Endothelial cell of umbilical vein (primary cell): ENCODE data around the gene ITIH4. TPM values are rescaled to one million over a fixed set of nuclear protein-coding genes. Genes with fewer than 3 reads are reported as not detected.

Experiments
- BruUV-seq: library from RNA; stranded (reverse); fragments of 400-500 nt; replicated peaks from 2 replicates; lab custom pipeline; 2021; lab: Mats Ljungman, UMichigan
- CTCF ChIA-PET: fragments of 300-600, 350-600 bp; sonication (Branson Sonifier 250); formaldehyde crosslinking; loops from one replicate; lab custom pipeline; 2021; ENCODE audit warnings: antibody characterized with exemption, inconsistent platforms; lab: Charles Lee
- POLR2A ChIA-PET: fragments of 300-600, 350-600 bp; sonication (Branson Sonifier 250); formaldehyde crosslinking; loops from one replicate; lab custom pipeline; 2021; ENCODE audit warnings: antibody characterized with exemption, inconsistent platforms; lab: Charles Lee
- DNase-seq: peaks from one replicate; pipeline ENCODE4 v3.0.0-alpha.2; 2011; ENCODE audit warnings: low read depth, low spot score
- FAIRE-seq: peaks from 2 replicates; lab custom pipeline; 2011; peaks lifted over from hg19 to GRCh38; lab: Jason Lieb, UNC
- H2AFZ ChIP-seq: 2 replicates; pipeline ENCODE4 v1.6.0; 2012; ENCODE audit warnings: low read depth, low read length, control low read depth, inconsistent platforms
- H3K27ac ChIP-seq: 2 replicates; pipeline ENCODE4 v1.5.1; 2011; ENCODE audit warnings: low read depth, mild to moderate bottlenecking, control low read depth, low read length, moderate library complexity; ENCODE audit not compliant: insufficient read depth
- H3K27me3 ChIP-seq, 2 experiments: 2 replicates each; pipeline versions ENCODE4 v1.6.0 to v1.6.1; 2011; ENCODE audit warnings: low read length in 2 of 2, mixed read lengths in 1 of 2; ENCODE audit not compliant: control insufficient read depth in 2 of 2, insufficient read depth in 2 of 2
- H3K36me3 ChIP-seq, 2 experiments: 2 replicates in 1 of 2; 3 replicates in 1 of 2; pipeline ENCODE4 v1.5.1; 2011; ENCODE audit warnings: low read length in 2 of 2, mild to moderate bottlenecking in 1 of 2, moderate library complexity in 1 of 2; ENCODE audit not compliant: control insufficient read depth in 2 of 2, insufficient read depth in 2 of 2; ENCODE audit errors: extremely low read depth in 1 of 2
- H3K4me1 ChIP-seq: 3 replicates; pipeline ENCODE4 v1.5.1; 2011; ENCODE audit warnings: mild to moderate bottlenecking, low read length; ENCODE audit not compliant: control insufficient read depth, insufficient read depth; ENCODE audit errors: extremely low read depth
- H3K4me2 ChIP-seq: 2 replicates; pipeline ENCODE4 v1.6.1; 2011; ENCODE audit warnings: low read length, control low read depth, mixed read lengths; ENCODE audit not compliant: insufficient read depth
- H3K4me3 ChIP-seq, 3 experiments: fragments of 200-600 bp in 1 of 3; sonication (generic), shearing (Covaris generic) in 1 of 3; replicated peaks in 1 of 3; 2 replicates each; pipeline ENCODE4 v1.5.1; 2011 to 2016; ENCODE audit warnings: control low read depth in 3 of 3, low read length in 3 of 3, mild to moderate bottlenecking in 2 of 3, inconsistent platforms in 1 of 3, low read depth in 1 of 3, moderate library complexity in 1 of 3; ENCODE audit not compliant: insufficient read depth in 1 of 3
- H3K79me2 ChIP-seq: 2 replicates; pipeline ENCODE4 v1.6.0; 2012; ENCODE audit warnings: low read length, inconsistent platforms; ENCODE audit not compliant: control insufficient read depth, insufficient read depth
- H3K9ac ChIP-seq: replicated peaks from 2 replicates; pipeline ENCODE3; 2011; ENCODE audit warnings: low read length, control low read depth; ENCODE audit not compliant: insufficient read depth; ENCODE audit errors: extremely low read depth
- H3K9me1 ChIP-seq: replicated peaks from 3 replicates; pipeline ENCODE4 v1.6.0; 2011; ENCODE audit warnings: mild to moderate bottlenecking, low read length; ENCODE audit not compliant: control insufficient read depth, insufficient read depth; ENCODE audit errors: extremely low read depth
- H3K9me3 ChIP-seq: replicated peaks from 2 replicates; pipeline ENCODE4 v1.5.1; 2012; ENCODE audit warnings: low read length, inconsistent platforms; ENCODE audit not compliant: control insufficient read depth, insufficient read depth
- H4K20me1 ChIP-seq: replicated peaks from 2 replicates; pipeline ENCODE3; 2011; ENCODE audit warnings: mild to moderate bottlenecking, low read length; ENCODE audit not compliant: control insufficient read depth, insufficient read depth; ENCODE audit errors: extremely low read depth
- CTCF ChIP-seq, 2 donors: IDR thresholded peaks; 1 replicate in 1 of 2; 2 replicates in 1 of 2; pipeline ENCODE4 v1.5.1; 2011; ENCODE audit warnings: low read length in 2 of 2, mild to moderate bottlenecking in 2 of 2, moderate library complexity in 2 of 2, control low read depth in 1 of 2, inconsistent platforms in 1 of 2, low read depth in 1 of 2; ENCODE audit not compliant: insufficient read depth in 1 of 2; ENCODE audit errors: extremely low read depth in 1 of 2
- EZH2 ChIP-seq: IDR thresholded peaks from 2 replicates; pipeline ENCODE4 v1.6.1; 2012; ENCODE audit warnings: borderline replicate concordance, low read depth, mild to moderate bottlenecking, moderate library complexity, low read length, inconsistent platforms; ENCODE audit not compliant: severe bottlenecking
- FOS ChIP-seq: IDR thresholded peaks from 2 replicates; pipeline ENCODE4 v1.6.1; 2011; ENCODE audit warnings: mild to moderate bottlenecking, low read length, moderate library complexity, borderline replicate concordance; ENCODE audit not compliant: insufficient read depth
- GATA2 ChIP-seq: IDR thresholded peaks from 2 replicates; pipeline ENCODE4 v1.7.0; 2011; ENCODE audit warnings: low read depth, mild to moderate bottlenecking, moderate library complexity, mixed read lengths, low read length; ENCODE audit not compliant: insufficient read length, insufficient read depth
- JUN ChIP-seq: IDR thresholded peaks from 2 replicates; pipeline ENCODE4 v1.6.1; 2011; ENCODE audit warnings: borderline replicate concordance, low read depth; ENCODE audit not compliant: insufficient read length, insufficient read depth
- MAX ChIP-seq: IDR thresholded peaks from 2 replicates; pipeline ENCODE4 v1.6.1; 2011; ENCODE audit not compliant: insufficient read depth, insufficient read length
- MYC ChIP-seq: IDR thresholded peaks from one replicate; pipeline ENCODE4 v1.6.1; 2011; ENCODE audit warnings: mild to moderate bottlenecking, low read depth, low read length
- POLR2A ChIP-seq: IDR thresholded peaks from 2 replicates; pipeline ENCODE4 v1.6.1; 2012; ENCODE audit warnings: low read depth, mild to moderate bottlenecking, control low read depth, low read length
- POLR2AphosphoS5 ChIP-seq: IDR thresholded peaks from 2 replicates; pipeline ENCODE4 v1.6.1; 2012; ENCODE audit warnings: low read depth, mild to moderate bottlenecking, control low read depth, low read length, moderate library complexity; ENCODE audit not compliant: insufficient read depth
- dilution Hi-C: fragments of 300-500 bp; cut with MboI; formaldehyde crosslinking; loops from one replicate; pipeline ENCODE4 v1.15.0; 2019; ENCODE audit warnings: low sequenced_read_pairs; ENCODE audit not compliant: extremely low pct_ligation_motif_present
- intact Hi-C: fragments of 100-400 bp; cut with micrococcal nuclease; formaldehyde crosslinking; loops from one replicate; pipeline ENCODE4 v1.10.0; 2022
- polyA plus RNA-seq, 4 experiments: library from polyadenylated mRNA; depleted of rRNA in 3 of 4; stranded (reverse) in 3 of 4; unstranded in 1 of 4; fragments of >200 nt; gene quantifications; 2 replicates each; pipeline versions ENCODE4 v1.2.1 to v1.2.3, GENCODE V29; 2011 to 2012; ENCODE audit warnings: missing spikeins in 1 of 4
- total RNA-seq: library from RNA; stranded (reverse); gene quantifications from 2 replicates; pipeline ENCODE4 v1.2.3, GENCODE V29; 2021

ITIH4 gene
- total and polyA plus RNA-seq, 2 donors (not counting 3 experiments of a cell fraction or from before 2014, with no cell fraction given), result 0.17 to 2.4 TPM

DNA sequence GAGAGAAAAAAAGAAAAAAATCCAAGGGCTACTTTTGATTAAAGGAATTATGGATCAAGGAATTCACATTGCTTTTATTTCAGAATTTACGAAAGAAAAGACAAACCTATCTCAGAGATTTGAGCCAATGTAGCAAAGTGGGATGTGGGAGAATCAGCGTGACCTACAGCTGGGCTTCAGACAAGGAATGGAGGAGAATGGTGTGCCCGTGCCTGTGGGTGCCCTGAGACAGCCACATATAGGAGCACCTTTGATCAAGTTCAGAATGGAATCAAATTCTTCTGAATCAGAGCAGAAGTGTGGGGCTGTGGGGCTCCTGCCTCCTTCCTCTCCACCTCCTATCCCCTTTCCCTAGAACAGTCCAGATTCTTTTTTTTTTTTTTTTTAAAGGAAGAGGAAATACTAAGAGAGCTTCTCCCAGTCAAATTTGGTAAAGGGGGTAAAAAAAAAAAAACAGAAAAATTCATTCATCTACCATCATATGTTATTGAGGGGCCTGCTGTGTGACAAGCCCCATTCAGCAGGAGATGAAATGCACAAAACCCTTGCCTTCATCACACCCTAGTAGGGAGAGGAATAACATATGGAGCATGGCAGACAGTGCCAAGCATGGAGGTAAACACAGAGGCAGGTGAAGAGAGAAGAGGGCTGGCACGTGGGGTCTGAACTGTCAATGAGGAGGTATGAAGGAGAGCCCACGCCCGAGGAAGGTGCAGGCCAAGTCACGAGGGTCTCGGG, 29.4 kb upstream of the ITIH4 start:
- BruUV-seq, result no TSS peak
- no peak for DNase-seq
- H3K4me2 ChIP-seq, result no peak overlapping the region
- no peak for FAIRE-seq
- H4K20me1 ChIP-seq, result no peaks in the 10 kb centered on the region
- no peak overlapping the region for H3K9ac ChIP-seq
- no peaks in the 10 kb centered on the region for H3K36me3 ChIP-seq
- no peaks in the 10 kb centered on the region for H3K79me2 ChIP-seq
- H3K9me1 ChIP-seq, result no peaks in the 10 kb centered on the region
- H3K9me3 ChIP-seq, result no peaks in the 10 kb centered on the region
- H2AFZ ChIP-seq, result no peak overlapping the region
- intact Hi-C loops (no loop called here), dilution Hi-C loops (no loop called here)
- POLR2A ChIA-PET, result no interaction called here
- no peaks in the 10 kb centered on the region for H3K27me3 ChIP-seq
- CTCF ChIA-PET, result interaction anchor here (1.7 kb wide), 2 partner anchors 9 to 14 kb away, joined by 7 to 9 read pairs; no protein-coding TSS in a partner anchor
- TF ChIP-seq POLR2A (no peak), GATA2 (no peak)
- no peak overlapping the region for H3K27ac ChIP-seq
- no peak overlapping the region for H3K4me3 ChIP-seq
- H3K4me1 ChIP-seq, result no peaks in the 10 kb centered on the region

GRCh38 chr3:52857864-52858263, 27.4 kb upstream of the ITIH4 start:
- Histone ChIP-seq H2AFZ (no peak overlapping the region), H3K9me3 (no peaks in the 10 kb centered on the region), H3K27me3 (no peaks in the 10 kb centered on the region), H3K79me2 (no peaks in the 10 kb centered on the region), H4K20me1 (no peaks in the 10 kb centered on the region), H3K4me2 (no peak overlapping the region), H3K9me1 (no peaks in the 10 kb centered on the region), H3K4me3 (no peak overlapping the region), H3K36me3 (no peaks in the 10 kb centered on the region), H3K27ac (no peak overlapping the region), H3K9ac (no peak overlapping the region), H3K4me1 (no peaks in the 10 kb centered on the region)
- peak; percentile 8 for FAIRE-seq
- no peak for DNase-seq
- ChIA-PET CTCF (no interaction called here), POLR2A (no interaction called here)
- no peak for TF ChIP-seq EZH2
- no peak for TF ChIP-seq JUN
- no peak for TF ChIP-seq MAX
- TF ChIP-seq MYC, result no peak
- no peak for TF ChIP-seq CTCF (IDR thresholded peaks at IDR 0.05; ENCODE audit: extremely low read depth in 1 of 2, insufficient read depth in 1 of 2, low read depth in 1 of 2, low read length in 2 of 2)
- TF ChIP-seq POLR2A, result no peak
- no peak for TF ChIP-seq GATA2
- no peak for TF ChIP-seq FOS
- no peak for TF ChIP-seq POLR2AphosphoS5
- BruUV-seq, result no TSS peak
- intact Hi-C loops, result no loop called here
- dilution Hi-C loops, result no loop called here
